Measurements from ENCODE around the gene PAQR8. TPM values are rescaled to one million over a fixed set of nuclear protein-coding genes. Genes with fewer than 3 reads are reported as not detected.

The PAQR8 gene
- total RNA-seq, 1 experiment from 2014 or later: 3.0 TPM

- H3K9me3 Mint-ChIP-seq: no peaks in the 10 kb centered on the region
- Histone ChIP-seq H3K4me2 (ENCODE audit: insufficient read depth, insufficient read length, low read length) (no peak overlapping the region), H4K8ac (replicated peaks; ENCODE audit: insufficient read length, low read depth, low read length) (no peak overlapping the region), H2BK20ac (ENCODE audit: low read depth, low read length, poor library complexity, severe bottlenecking) (no peak overlapping the region), H3K4ac (ENCODE audit: low read depth, low read length) (no peak overlapping the region), H3K56ac (ENCODE audit: insufficient read length, low read depth, low read length) (no peak overlapping the region), H4K20me1 (ENCODE audit: control insufficient read depth, insufficient read depth, insufficient read length) (no peaks in the 10 kb centered on the region), H3K18ac (ENCODE audit: insufficient read length, low read depth, low read length) (no peak overlapping the region), H3K4me1 (ENCODE audit: insufficient read depth, low read length) (no peaks in the 10 kb centered on the region), H2BK120ac (ENCODE audit: low read depth, low read length, poor library complexity, severe bottlenecking) (no peak overlapping the region), H3K27ac (ENCODE audit: insufficient read length, low read depth, low read length) (no peak overlapping the region), H2BK5ac (ENCODE audit: insufficient read length, low read length) (no peak overlapping the region), H3K9me3 (ENCODE audit: control insufficient read depth, low read depth, low read length) (no peaks in the 10 kb centered on the region), H3K9ac (ENCODE audit: extremely low read depth, insufficient read length, low read length) (no peak overlapping the region), H2AK5ac (ENCODE audit: insufficient read length, low read length) (no peak overlapping the region), H3K79me1 (ENCODE audit: insufficient read depth, low read depth, low read length, poor library complexity, severe bottlenecking) (no peaks in the 10 kb centered on the region), H3K79me2 (ENCODE audit: insufficient read depth, low read length) (no peaks in the 10 kb centered on the region), H4K5ac (ENCODE audit: insufficient read length, low read depth, low read length) (no peak overlapping the region), H2BK15ac (ENCODE audit: low read depth, low read length) (no peak overlapping the region), H3K14ac (ENCODE audit: insufficient read depth, low read length) (no peak overlapping the region), H2BK12ac (ENCODE audit: insufficient read length, low read depth, low read length) (no peak overlapping the region), H4K91ac (ENCODE audit: insufficient read length, low read depth, low read length) (no peak overlapping the region), H3K27me3 (ENCODE audit: insufficient read depth, low read length) (no peaks in the 10 kb centered on the region), H3T11ph (ENCODE audit: low read length) (no peak overlapping the region), H3K23me2 (ENCODE audit: insufficient read length, low read depth, low read length, poor library complexity, severe bottlenecking) (peaks cover 10% of the 10 kb centered on the region), H3K23ac (ENCODE audit: insufficient read length, low read depth, low read length) (no peak overlapping the region), H2AFZ (ENCODE audit: low read length) (no peak overlapping the region)
- no CpG with 5 or more reads among the region's 1 CpG for WGBS (ENCODE audit: extremely low coverage, insufficient read length, low lambda C conversion rate)
- peaks cover 3% of the 10 kb centered on the region; the same call in 1 of the 2 replicates for H3K27me3 Mint-ChIP-seq (ENCODE audit: low read depth)
- DNase-seq: no peak
- no peak overlapping the region for H3K4me3 Mint-ChIP-seq
- TF ChIP-seq CTCF (conservative IDR thresholded peaks at IDR 0.05): no peak
- H3K4me1 Mint-ChIP-seq: peaks cover 14 to 18% of the 10 kb centered on the region in 2 experiments
- H3K27ac Mint-ChIP-seq: no peak overlapping the region
- H3K36me3 Mint-ChIP-seq (ENCODE audit: insufficient read depth in 1 of 3, low read depth in 3 of 3): no peaks in the 10 kb centered on the region
These were observed 53.4 kb downstream of the PAQR8 start for GRCh38 chr6:52415333-52415732.

Measured in H9 (cell line).